H9 (cell line): ENCODE results near the gene MTRR. TPM values are rescaled to one million over a fixed set of nuclear protein-coding genes. Genes with fewer than 3 reads are reported as not detected.

ENCODE experiments used
- DNase-seq: peaks from one replicate; pipeline ENCODE4 v3.0.0-alpha.2; 2017
- H2AFZ ChIP-seq: one replicate; pipeline ENCODE4 v1.6.1; 2013; ENCODE audit warnings: mild to moderate bottlenecking, low read length, control low read depth, moderate library complexity
- H2AK5ac ChIP-seq: 2 replicates; pipeline ENCODE4 v1.6.1; 2013; ENCODE audit warnings: low read length, control low read depth, mixed read lengths; ENCODE audit not compliant: insufficient read length
- H2BK120ac ChIP-seq: one replicate; pipeline ENCODE4 v1.6.1; 2013; ENCODE audit warnings: low read depth, mild to moderate bottlenecking, low read length, control low read depth, inconsistent platforms; ENCODE audit not compliant: poor library complexity, severe bottlenecking
- H2BK12ac ChIP-seq: 2 replicates; pipeline ENCODE4 v1.6.1; 2013; ENCODE audit warnings: low read length, control low read depth, mixed read lengths, low read depth; ENCODE audit not compliant: insufficient read length
- H2BK15ac ChIP-seq: 2 replicates; pipeline ENCODE4 v1.6.1; 2013; ENCODE audit warnings: low read depth, low read length, control low read depth
- H2BK20ac ChIP-seq: one replicate; pipeline ENCODE4 v1.6.1; 2013; ENCODE audit warnings: low read depth, mild to moderate bottlenecking, low read length, control low read depth, inconsistent platforms; ENCODE audit not compliant: poor library complexity, severe bottlenecking
- H2BK5ac ChIP-seq: 2 replicates; pipeline ENCODE4 v1.6.1; 2013; ENCODE audit warnings: low read length, control low read depth, mixed read lengths; ENCODE audit not compliant: insufficient read length
- H3K14ac ChIP-seq: 2 replicates; pipeline ENCODE4 v1.6.1; 2013; ENCODE audit warnings: low read length, control low read depth; ENCODE audit not compliant: insufficient read depth
- H3K18ac ChIP-seq: 2 replicates; pipeline ENCODE4 v1.6.1; 2013; ENCODE audit warnings: low read depth, mild to moderate bottlenecking, mixed read lengths, low read length, control low read depth; ENCODE audit not compliant: insufficient read length
- H3K23ac ChIP-seq: 2 replicates; pipeline ENCODE4 v1.6.1; 2013; ENCODE audit warnings: low read length, control low read depth, mixed read lengths, low read depth; ENCODE audit not compliant: insufficient read length
- H3K23me2 ChIP-seq: 2 replicates; pipeline ENCODE4 v1.6.1; 2013; ENCODE audit warnings: low read depth, mild to moderate bottlenecking, mixed read lengths, low read length, control low read depth; ENCODE audit not compliant: insufficient read length, poor library complexity, severe bottlenecking
- H3K27ac ChIP-seq: 2 replicates; pipeline ENCODE4 v1.5.1; 2013; ENCODE audit warnings: low read length, control low read depth, mixed read lengths, low read depth; ENCODE audit not compliant: insufficient read length
- H3K27me3 ChIP-seq: 2 replicates; pipeline ENCODE4 v1.6.1; 2013; ENCODE audit warnings: low read length, control low read depth, inconsistent platforms; ENCODE audit not compliant: insufficient read depth
- H3K4ac ChIP-seq: 2 replicates; pipeline ENCODE4 v1.6.1; 2013; ENCODE audit warnings: low read depth, mild to moderate bottlenecking, control low read depth, inconsistent platforms, low read length, moderate library complexity
- H3K4me1 ChIP-seq: 2 replicates; pipeline ENCODE4 v1.6.1; 2013; ENCODE audit warnings: low read length, control low read depth, inconsistent platforms; ENCODE audit not compliant: insufficient read depth
- H3K4me2 ChIP-seq: 2 replicates; pipeline ENCODE4 v1.6.1; 2013; ENCODE audit warnings: low read length, control low read depth, mixed read lengths; ENCODE audit not compliant: insufficient read length, insufficient read depth
- H3K56ac ChIP-seq: 2 replicates; pipeline ENCODE4 v1.6.1; 2013; ENCODE audit warnings: low read depth, mild to moderate bottlenecking, mixed read lengths, low read length, control low read depth; ENCODE audit not compliant: insufficient read length
- H3K79me1 ChIP-seq: 2 replicates; pipeline ENCODE4 v1.6.1; 2013; ENCODE audit warnings: low read depth, mild to moderate bottlenecking, moderate library complexity, low read length, control low read depth, inconsistent platforms; ENCODE audit not compliant: insufficient read depth, poor library complexity, severe bottlenecking
- H3K79me2 ChIP-seq: 2 replicates; pipeline ENCODE4 v1.6.1; 2013; ENCODE audit warnings: low read length, control low read depth, inconsistent platforms; ENCODE audit not compliant: insufficient read depth
- H3K9ac ChIP-seq: 2 replicates; pipeline ENCODE4 v1.6.1; 2013; ENCODE audit warnings: low read length, control low read depth, mixed read lengths; ENCODE audit not compliant: insufficient read length; ENCODE audit errors: extremely low read depth
- H3K9me3 ChIP-seq: one replicate; pipeline ENCODE4 v1.6.1; 2013; ENCODE audit warnings: low read depth, low read length, inconsistent platforms; ENCODE audit not compliant: control insufficient read depth
- H3T11ph ChIP-seq: one replicate; pipeline ENCODE4 v1.6.1; 2013; ENCODE audit warnings: mild to moderate bottlenecking, low read length, control low read depth, inconsistent platforms
- H4K20me1 ChIP-seq: one replicate; pipeline ENCODE4 v1.6.1; 2013; ENCODE audit not compliant: control insufficient read depth, insufficient read length, insufficient read depth
- H4K5ac ChIP-seq: 2 replicates; pipeline ENCODE4 v1.6.1; 2013; ENCODE audit warnings: low read depth, mild to moderate bottlenecking, mixed read lengths, low read length, control low read depth; ENCODE audit not compliant: insufficient read length
- H4K8ac ChIP-seq: replicated peaks from 2 replicates; pipeline ENCODE4 v1.6.1; 2013; ENCODE audit warnings: low read length, control low read depth, mixed read lengths, low read depth; ENCODE audit not compliant: insufficient read length
- H4K91ac ChIP-seq: 2 replicates; pipeline ENCODE4 v1.6.1; 2013; ENCODE audit warnings: low read depth, mild to moderate bottlenecking, moderate library complexity, mixed read lengths, low read length, control low read depth; ENCODE audit not compliant: insufficient read length
- H3K27ac Mint-ChIP-seq, 3 experiments: 2 replicates in 2 of 3; 3 replicates in 1 of 3; pipeline ENCODE4 v1.8.0; 2020 to 2021; ENCODE audit warnings: mixed read lengths in 3 of 3, mild to moderate bottlenecking in 1 of 3, moderate library complexity in 1 of 3
- H3K27me3 Mint-ChIP-seq: 2 replicates; pipeline ENCODE4 v1.8.0; 2021; ENCODE audit warnings: low read depth, mild to moderate bottlenecking, moderate library complexity, mixed read lengths
- H3K36me3 Mint-ChIP-seq, 3 experiments: 2 replicates in 2 of 3; 3 replicates in 1 of 3; pipeline ENCODE4 v1.8.0; 2020 to 2021; ENCODE audit warnings: low read depth in 3 of 3, mixed read lengths in 3 of 3; ENCODE audit not compliant: insufficient read depth in 1 of 3
- H3K4me1 Mint-ChIP-seq, 2 experiments: 2 replicates each; pipeline ENCODE4 v1.8.0; 2020; ENCODE audit warnings: mixed read lengths in 2 of 2
- H3K4me3 Mint-ChIP-seq, 2 experiments: 2 replicates in 1 of 2; 3 replicates in 1 of 2; pipeline ENCODE4 v1.8.0; 2020 to 2021; ENCODE audit warnings: mild to moderate bottlenecking in 2 of 2, mixed read lengths in 2 of 2, moderate library complexity in 1 of 2
- H3K9me3 Mint-ChIP-seq, 2 experiments: 2 replicates in 1 of 2; 3 replicates in 1 of 2; pipeline ENCODE4 v1.8.0; 2020; ENCODE audit warnings: mild to moderate bottlenecking in 2 of 2, mixed read lengths in 2 of 2, moderate library complexity in 1 of 2
- CTCF ChIP-seq: fragments of 200-600 bp; sonication (generic); conservative IDR thresholded peaks from 3 replicates; pipeline ENCODE4 v1.8.0; 2021; ENCODE audit warnings: antibody characterized with exemption, mild to moderate bottlenecking
- WGBS: extraction: QIAGEN DNeasy Blood & Tissue Kit; methylation state at CpG from one replicate; pipeline ENCODE4 v1.1.7; 2013; ENCODE audit warnings: missing lambda C conversion rate, low lambda C conversion rate, mixed read lengths; ENCODE audit not compliant: insufficient read length; ENCODE audit errors: extremely low coverage; 5-methylcytosine and 5-hydroxymethylcytosine counted together
- total RNA-seq: library from RNA; stranded (reverse); gene quantifications from 2 replicates; pipeline ENCODE4 v1.2.1, GENCODE V29; 2021

The MTRR gene
- total RNA-seq, 1 experiment from 2014 or later: 66.0 TPM

DNA sequence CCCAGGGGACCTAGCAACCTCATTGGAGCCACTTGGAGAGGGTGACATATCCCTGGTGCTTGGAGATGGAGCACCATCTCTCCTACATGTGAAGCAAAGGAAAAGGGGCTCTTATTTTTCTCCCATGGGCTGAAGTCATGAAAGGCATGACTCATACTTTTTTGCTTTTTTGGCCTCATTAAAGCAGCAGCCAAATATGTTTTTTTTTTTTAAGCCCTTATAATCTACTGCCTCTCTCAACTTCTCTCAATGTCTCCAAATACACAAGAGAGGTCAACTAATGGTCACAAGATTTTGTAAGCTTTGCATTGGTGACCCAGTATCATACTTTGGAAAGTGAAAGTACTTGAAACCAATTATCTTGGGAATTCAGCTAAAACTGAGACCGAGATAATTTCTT lies 16.4 kb upstream of the MTRR start:
- H3K9ac ChIP-seq: no peak overlapping the region
- no peak overlapping the region for H2BK20ac ChIP-seq
- DNase-seq: no peak
- no peak overlapping the region for H3K14ac ChIP-seq
- no peak overlapping the region for H3T11ph ChIP-seq
- TF ChIP-seq CTCF: no peak
- no peaks in the 10 kb centered on the region for H3K79me1 ChIP-seq
- peaks cover 34% of the 10 kb centered on the region for H3K27me3 Mint-ChIP-seq
- no CpG with 5 or more reads among the region's 1 CpG for whole genome bisulfite sequencing
- H4K91ac ChIP-seq: no peak overlapping the region
- peaks cover 13% of the 10 kb centered on the region for H3K23me2 ChIP-seq
- no peak overlapping the region for H2AK5ac ChIP-seq
- H3K4me1 ChIP-seq: no peaks in the 10 kb centered on the region
- no peak overlapping the region for H2BK12ac ChIP-seq
- H3K9me3 Mint-ChIP-seq: peaks cover 2 to 7% of the 10 kb centered on the region in 2 experiments; a peak in 3 of 5 replicates
- no peaks in the 10 kb centered on the region for H3K79me2 ChIP-seq
- H3K9me3 ChIP-seq: no peaks in the 10 kb centered on the region
- H3K4me2 ChIP-seq: no peak overlapping the region
- no peak overlapping the region for H2BK5ac ChIP-seq
- H3K36me3 Mint-ChIP-seq: peaks cover 0 to 15% (median 4%) of the 10 kb centered on the region in 3 experiments; a peak in 3 of 7 replicates
- H3K18ac ChIP-seq: no peak overlapping the region
- H2BK120ac ChIP-seq: no peak overlapping the region
- no peak overlapping the region for H2AFZ ChIP-seq
- no peak overlapping the region for H4K5ac ChIP-seq
- no peak overlapping the region for H3K27ac ChIP-seq
- H3K4ac ChIP-seq: no peak overlapping the region
- no peak overlapping the region for H4K8ac ChIP-seq
- H3K23ac ChIP-seq: no peak overlapping the region
- H3K4me3 Mint-ChIP-seq: no peak overlapping the region
- H2BK15ac ChIP-seq: no peak overlapping the region
- H3K56ac ChIP-seq: no peak overlapping the region
- peaks cover 4% of the 10 kb centered on the region; the same call in 1 of the 2 replicates for H3K27me3 ChIP-seq
- H3K4me1 Mint-ChIP-seq: peaks cover 11 to 15% of the 10 kb centered on the region in 2 experiments
- no peak overlapping the region for H3K27ac Mint-ChIP-seq
- H4K20me1 ChIP-seq: no peaks in the 10 kb centered on the region
